KMS-11 (cell line): ENCODE data around the gene RPL13A.

Experiments
- H2AFZ ChIP-seq: fragments of 200-600 bp; sonication (generic); 2 replicates; pipeline ENCODE4 v1.6.1; 2016; ENCODE audit warnings: antibody characterized with exemption, mixed run types, low read depth
- H3K27ac ChIP-seq: fragments of 200-600 bp; sonication (generic); 2 replicates; pipeline ENCODE4 v1.6.1; 2016; ENCODE audit warnings: mild to moderate bottlenecking, mixed run types
- H3K27me3 ChIP-seq: fragments of 200-600 bp; sonication (generic); 2 replicates; pipeline ENCODE4 v1.6.1; 2017; ENCODE audit warnings: mild to moderate bottlenecking, low read depth, mixed run types, moderate library complexity; ENCODE audit not compliant: insufficient read depth
- H3K36me3 ChIP-seq: fragments of 200-600 bp; sonication (generic); 2 replicates; pipeline ENCODE4 v1.6.1; 2017; ENCODE audit warnings: mild to moderate bottlenecking, mixed run types; ENCODE audit not compliant: insufficient read depth
- H3K4me1 ChIP-seq: fragments of 200-600 bp; sonication (generic); 2 replicates; pipeline ENCODE4 v1.6.1; 2016; ENCODE audit warnings: mild to moderate bottlenecking, low read depth, mixed run types; ENCODE audit not compliant: poor library complexity, severe bottlenecking
- H3K4me2 ChIP-seq: fragments of 200-600 bp; sonication (generic); 2 replicates; pipeline ENCODE4 v1.7.0; 2016; ENCODE audit warnings: mild to moderate bottlenecking, mixed run types
- H3K4me3 ChIP-seq: fragments of 200-600 bp; sonication (generic); IDR thresholded peaks from 2 replicates; pipeline ENCODE4 v1.6.1; 2017; ENCODE audit warnings: low read depth, low read length, mixed read lengths; ENCODE audit not compliant: insufficient read depth
- H3K79me2 ChIP-seq: fragments of 200-600 bp; sonication (generic); 2 replicates; pipeline ENCODE4 v1.6.1; 2016; ENCODE audit warnings: low read depth, mixed run types; ENCODE audit not compliant: insufficient read depth
- H3K9ac ChIP-seq: fragments of 200-600 bp; sonication (generic); 2 replicates; pipeline ENCODE4 v1.6.1; 2016; ENCODE audit warnings: mild to moderate bottlenecking, mixed run types
- H4K20me1 ChIP-seq: fragments of 200-600 bp; sonication (generic); 2 replicates; pipeline ENCODE4 v1.6.1; 2016; ENCODE audit warnings: mild to moderate bottlenecking, mixed run types; ENCODE audit not compliant: insufficient read depth
- TF ChIP-seq, protein P1 (sequence below): fragments of 200-600 bp; sonication (generic); conservative IDR thresholded peaks from 2 replicates; pipeline ENCODE4 v1.6.1; 2017; ENCODE audit warnings: low read depth, mild to moderate bottlenecking, antibody characterized with exemption, low read length, moderate library complexity, mixed read lengths

The RPL13A gene

GRCh38 chr19:49513746-49514118 lies 26.3 kb downstream of the RPL13A start:
- H3K79me2 ChIP-seq = no peaks in the 10 kb centered on the region
- H3K4me2 ChIP-seq = peak overlapping the region; percentile 89
- H3K4me1 ChIP-seq = peaks cover 7% of the 10 kb centered on the region
- no peaks in the 10 kb centered on the region for H4K20me1 ChIP-seq
- H3K4me3 ChIP-seq = no peak overlapping the region
- peak overlapping the region; percentile 94 for H2AFZ ChIP-seq
- H3K27ac ChIP-seq = no peak overlapping the region
- TF ChIP-seq, protein P1, sequence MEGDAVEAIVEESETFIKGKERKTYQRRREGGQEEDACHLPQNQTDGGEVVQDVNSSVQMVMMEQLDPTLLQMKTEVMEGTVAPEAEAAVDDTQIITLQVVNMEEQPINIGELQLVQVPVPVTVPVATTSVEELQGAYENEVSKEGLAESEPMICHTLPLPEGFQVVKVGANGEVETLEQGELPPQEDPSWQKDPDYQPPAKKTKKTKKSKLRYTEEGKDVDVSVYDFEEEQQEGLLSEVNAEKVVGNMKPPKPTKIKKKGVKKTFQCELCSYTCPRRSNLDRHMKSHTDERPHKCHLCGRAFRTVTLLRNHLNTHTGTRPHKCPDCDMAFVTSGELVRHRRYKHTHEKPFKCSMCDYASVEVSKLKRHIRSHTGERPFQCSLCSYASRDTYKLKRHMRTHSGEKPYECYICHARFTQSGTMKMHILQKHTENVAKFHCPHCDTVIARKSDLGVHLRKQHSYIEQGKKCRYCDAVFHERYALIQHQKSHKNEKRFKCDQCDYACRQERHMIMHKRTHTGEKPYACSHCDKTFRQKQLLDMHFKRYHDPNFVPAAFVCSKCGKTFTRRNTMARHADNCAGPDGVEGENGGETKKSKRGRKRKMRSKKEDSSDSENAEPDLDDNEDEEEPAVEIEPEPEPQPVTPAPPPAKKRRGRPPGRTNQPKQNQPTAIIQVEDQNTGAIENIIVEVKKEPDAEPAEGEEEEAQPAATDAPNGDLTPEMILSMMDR = no peak
- no peaks in the 10 kb centered on the region for H3K36me3 ChIP-seq
- H3K9ac ChIP-seq = peak overlapping the region; percentile 37; the same call in 1 of the 2 replicates
- H3K27me3 ChIP-seq = peaks cover 30% of the 10 kb centered on the region

DNA sequence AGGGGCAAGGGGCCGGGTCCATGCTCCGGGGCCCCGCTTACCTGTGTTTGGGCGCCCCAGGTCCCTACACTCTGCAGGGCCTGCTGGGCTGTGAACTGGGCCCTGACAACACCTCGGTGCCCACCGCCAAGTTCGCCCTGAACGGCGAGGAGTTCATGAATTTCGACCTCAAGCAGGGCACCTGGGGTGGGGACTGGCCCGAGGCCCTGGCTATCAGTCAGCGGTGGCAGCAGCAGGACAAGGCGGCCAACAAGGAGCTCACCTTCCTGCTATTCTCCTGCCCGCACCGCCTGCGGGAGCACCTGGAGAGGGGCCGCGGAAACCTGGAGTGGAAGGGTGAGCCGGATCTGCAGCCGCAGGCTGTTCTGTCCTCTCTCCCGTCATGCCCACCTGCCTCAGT lies 26.7 kb downstream of the RPL13A start:
- no peaks in the 10 kb centered on the region for H3K36me3 ChIP-seq
- H3K9ac ChIP-seq = no peak overlapping the region
- no peaks in the 10 kb centered on the region for H4K20me1 ChIP-seq
- H3K27ac ChIP-seq = no peak overlapping the region
- TF ChIP-seq, protein P1 = no peak
- H3K79me2 ChIP-seq = no peaks in the 10 kb centered on the region
- H3K4me2 ChIP-seq = no peak overlapping the region; the same call in 1 of the 2 replicates
- H3K27me3 ChIP-seq = peaks cover 30% of the 10 kb centered on the region
- H3K4me3 ChIP-seq = no peak overlapping the region
- peaks cover 7% of the 10 kb centered on the region for H3K4me1 ChIP-seq
- H2AFZ ChIP-seq = no peak overlapping the region

DNA sequence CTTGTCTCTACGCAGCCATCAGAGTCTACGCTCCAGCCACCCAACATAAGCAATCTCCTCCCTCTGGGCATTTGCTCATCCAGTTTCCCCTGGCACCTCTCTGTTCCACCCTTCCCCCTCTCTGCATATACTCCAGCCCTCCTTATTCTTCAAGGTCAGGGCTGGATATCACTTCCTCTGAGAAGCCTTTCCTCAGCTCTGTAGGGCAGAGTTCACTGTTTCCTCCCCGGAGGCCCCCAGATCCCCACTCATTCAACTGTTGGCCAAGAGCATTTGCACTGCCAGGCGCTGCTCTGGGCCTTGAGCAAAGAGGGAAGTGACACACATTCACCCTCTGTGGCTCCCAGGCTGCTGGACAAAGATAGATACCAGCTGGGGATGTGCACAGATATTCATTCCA lies 28.4 kb downstream of the RPL13A start:
- H3K79me2 ChIP-seq = no peaks in the 10 kb centered on the region
- H3K27me3 ChIP-seq = peaks cover 30% of the 10 kb centered on the region
- TF ChIP-seq, protein P1 = no peak
- no peaks in the 10 kb centered on the region for H4K20me1 ChIP-seq
- H3K4me3 ChIP-seq = no peak overlapping the region
- H3K36me3 ChIP-seq = no peaks in the 10 kb centered on the region
- no peak overlapping the region for H3K27ac ChIP-seq
- no peak overlapping the region for H2AFZ ChIP-seq
- H3K4me2 ChIP-seq = no peak overlapping the region
- H3K4me1 ChIP-seq = peaks cover 7% of the 10 kb centered on the region
- no peak overlapping the region for H3K9ac ChIP-seq

DNA sequence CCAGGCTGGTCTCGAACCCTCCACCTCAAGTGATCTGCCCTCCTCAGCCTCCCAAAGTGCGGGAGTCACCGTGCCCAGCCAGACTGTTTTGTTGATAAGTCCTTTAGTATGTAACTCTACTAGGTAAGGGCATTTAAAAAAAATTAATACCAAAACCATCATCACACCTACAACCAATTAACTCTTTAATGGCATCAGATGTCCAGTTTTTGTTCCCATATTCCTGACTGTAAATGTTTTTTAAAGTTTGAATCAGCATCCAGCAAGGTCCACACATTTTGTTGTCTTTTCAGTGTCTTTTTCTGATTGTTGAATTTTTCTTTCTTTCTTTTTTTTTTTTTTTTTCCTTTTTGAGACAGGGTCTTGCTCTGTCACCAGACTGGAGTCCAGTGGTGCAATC lies 30.6 kb downstream of the RPL13A start:
- no peak overlapping the region for H2AFZ ChIP-seq
- H3K4me3 ChIP-seq = no peak overlapping the region
- TF ChIP-seq, protein P1 = no peak
- H4K20me1 ChIP-seq = no peaks in the 10 kb centered on the region
- peaks cover 7% of the 10 kb centered on the region for H3K4me1 ChIP-seq
- H3K27me3 ChIP-seq = peaks cover 27% of the 10 kb centered on the region
- no peak overlapping the region for H3K4me2 ChIP-seq
- no peaks in the 10 kb centered on the region for H3K79me2 ChIP-seq
- H3K9ac ChIP-seq = no peak overlapping the region
- no peak overlapping the region for H3K27ac ChIP-seq
- H3K36me3 ChIP-seq = no peaks in the 10 kb centered on the region
